IMR-90 (cell line): Measurements from ENCODE around the gene GXYLT1. TPM values are rescaled to one million over a fixed set of nuclear protein-coding genes. Genes with fewer than 3 reads are reported as not detected.

Experiments used
- ATAC-seq: fragments of 200-7000 bp; cut with Tn5 transposase; 2 replicates; pipeline ENCODE4 v1.9.1; 2020; ENCODE audit warnings: low read depth, mild to moderate bottlenecking, moderate library complexity
- BruUV-seq: library from RNA; stranded (reverse); fragments of 400-500 nt; replicated peaks from 2 replicates; lab custom pipeline; 2021; lab: Mats Ljungman, UMichigan
- CTCF ChIA-PET: fragments of 300-600 bp; formaldehyde crosslinking; extraction: SDS; loops from one replicate; lab custom pipeline; 2021; ENCODE audit warnings: antibody characterized with exemption; lab: Yijun Ruan, JAX
- POLR2A ChIA-PET: fragments of 300-600 bp; sonication (Branson Sonifier 250); formaldehyde crosslinking; loops from one replicate; lab custom pipeline; 2022; ENCODE audit warnings: antibody characterized with exemption; ENCODE audit not compliant: unreplicated experiment; lab: Charles Lee
- DNase-seq: peaks from one replicate; pipeline ENCODE4 v3.0.0; 2013
- H2AFZ ChIP-seq: replicated peaks from 2 replicates; pipeline ENCODE3; 2013; ENCODE audit warnings: low read length, mild to moderate bottlenecking; ENCODE audit not compliant: poor library complexity
- H2AK5ac ChIP-seq: 2 replicates; pipeline ENCODE4 v1.6.1; 2013; ENCODE audit warnings: low read depth, low read length, inconsistent platforms
- H2AK9ac ChIP-seq: replicated peaks from 2 replicates; pipeline ENCODE3; 2013; ENCODE audit warnings: mild to moderate bottlenecking, low read depth, low read length, moderate library complexity; ENCODE audit not compliant: poor library complexity
- H2BK120ac ChIP-seq: 2 replicates; pipeline ENCODE4 v1.6.1; 2013; ENCODE audit warnings: low read depth, low read length, inconsistent platforms
- H2BK15ac ChIP-seq: 3 replicates; pipeline ENCODE4 v1.6.1; 2013; ENCODE audit warnings: low read depth, low read length, inconsistent platforms
- H2BK20ac ChIP-seq: 2 replicates; pipeline ENCODE4 v1.6.1; 2013; ENCODE audit warnings: low read depth, mild to moderate bottlenecking, inconsistent platforms, low read length, moderate library complexity
- H2BK5ac ChIP-seq: 2 replicates; pipeline ENCODE4 v1.6.1; 2013; ENCODE audit warnings: mild to moderate bottlenecking, low read depth, low read length, inconsistent platforms; ENCODE audit not compliant: poor library complexity, severe bottlenecking
- H3K14ac ChIP-seq: replicated peaks from 2 replicates; pipeline ENCODE4 v1.6.1; 2013; ENCODE audit warnings: low read depth, low read length, inconsistent platforms
- H3K18ac ChIP-seq: 2 replicates; pipeline ENCODE4 v1.6.1; 2013; ENCODE audit warnings: low read depth, low read length, control low read depth
- H3K23ac ChIP-seq: 2 replicates; pipeline ENCODE4 v1.6.1; 2013; ENCODE audit warnings: low read depth, low read length, inconsistent platforms
- H3K27ac ChIP-seq: 2 replicates; pipeline ENCODE4 v1.5.1; 2013; ENCODE audit warnings: mild to moderate bottlenecking, control low read depth, low read length; ENCODE audit not compliant: insufficient read depth
- H3K27me3 ChIP-seq: 2 replicates; pipeline ENCODE4 v1.6.1; 2013; ENCODE audit warnings: low read length; ENCODE audit not compliant: control insufficient read depth, insufficient read depth
- H3K36me3 ChIP-seq: 2 replicates; pipeline ENCODE4 v1.6.1; 2013; ENCODE audit warnings: low read length, mixed read lengths; ENCODE audit not compliant: control insufficient read depth, insufficient read depth
- H3K4ac ChIP-seq: 2 replicates; pipeline ENCODE4 v1.6.1; 2013; ENCODE audit warnings: low read depth, low read length, inconsistent platforms
- H3K4me1 ChIP-seq: 2 replicates; pipeline ENCODE4 v1.6.1; 2013; ENCODE audit warnings: low read length, mixed read lengths; ENCODE audit not compliant: control insufficient read depth, insufficient read depth
- H3K4me2 ChIP-seq: 2 replicates; pipeline ENCODE4 v1.6.1; 2013; ENCODE audit warnings: low read depth, mild to moderate bottlenecking, control low read depth, low read length, moderate library complexity
- H3K4me3 ChIP-seq: 2 replicates; pipeline ENCODE4 v1.5.1; 2013; ENCODE audit warnings: low read depth, mild to moderate bottlenecking, control low read depth, low read length, moderate library complexity; ENCODE audit not compliant: insufficient read depth
- H3K56ac ChIP-seq: 2 replicates; pipeline ENCODE4 v1.6.1; 2013; ENCODE audit warnings: low read length, inconsistent platforms; ENCODE audit not compliant: insufficient read depth; ENCODE audit errors: extremely low read depth
- H3K79me1 ChIP-seq, 2 experiments: 2 replicates each; pipeline ENCODE4 v1.6.1; 2013; ENCODE audit warnings: low read length in 2 of 2, inconsistent platforms in 1 of 2, low read depth in 1 of 2
- H3K9ac ChIP-seq: 2 replicates; pipeline ENCODE4 v1.6.1; 2013; ENCODE audit warnings: low read depth, low read length, control low read depth
- H3K9me1 ChIP-seq: 2 replicates; pipeline ENCODE4 v1.6.1; 2013; ENCODE audit warnings: low read length, inconsistent platforms; ENCODE audit not compliant: insufficient read depth
- H3K9me3 ChIP-seq: 2 replicates; pipeline ENCODE4 v1.6.1; 2013; ENCODE audit warnings: low read length; ENCODE audit not compliant: control insufficient read depth, insufficient read depth
- H4K20me1 ChIP-seq: 2 replicates; pipeline ENCODE4 v1.6.1; 2013; ENCODE audit warnings: low read length, inconsistent platforms; ENCODE audit not compliant: insufficient read depth
- H4K5ac ChIP-seq: 2 replicates; pipeline ENCODE4 v1.6.1; 2013; ENCODE audit warnings: mild to moderate bottlenecking, low read depth, low read length, control low read depth
- H4K8ac ChIP-seq, 2 experiments: 2 replicates each; pipeline ENCODE4 v1.6.1; 2013; ENCODE audit warnings: low read depth in 2 of 2, low read length in 2 of 2, control low read depth in 1 of 2, inconsistent platforms in 1 of 2
- H4K91ac ChIP-seq: 2 replicates; pipeline ENCODE4 v1.6.1; 2013; ENCODE audit warnings: low read depth, low read length, inconsistent platforms; ENCODE audit not compliant: insufficient read depth
- BHLHE40 ChIP-seq: fragments of 150-350 bp; IDR thresholded peaks from 2 replicates; pipeline ENCODE4 v1.6.1; 2016; ENCODE audit warnings: mild to moderate bottlenecking, low read depth, low read length
- CEBPB ChIP-seq: IDR thresholded peaks from 2 replicates; pipeline ENCODE4 v1.6.1; 2012; ENCODE audit warnings: low read depth, low read length, improper control_type of control experiment
- CHD1 ChIP-seq: IDR thresholded peaks from 2 replicates; pipeline ENCODE4 v1.6.1; 2012; ENCODE audit warnings: low read depth, low read length, improper control_type of control experiment
- FOS ChIP-seq: fragments of 150-350 bp; IDR thresholded peaks from 2 replicates; pipeline ENCODE4 v1.6.1; 2016; ENCODE audit warnings: low read depth, low read length
- MAFK ChIP-seq: IDR thresholded peaks from 2 replicates; pipeline ENCODE4 v1.6.1; 2012; ENCODE audit warnings: low read depth, low read length, improper control_type of control experiment
- MAZ ChIP-seq: IDR thresholded peaks from 2 replicates; pipeline ENCODE4 v1.6.1; 2012; ENCODE audit warnings: low read depth, mild to moderate bottlenecking, low read length, improper control_type of control experiment, moderate library complexity, borderline replicate concordance
- MXI1 ChIP-seq: IDR thresholded peaks from 2 replicates; pipeline ENCODE4 v1.6.1; 2012; ENCODE audit warnings: low read depth, mild to moderate bottlenecking, low read length, moderate library complexity, borderline replicate concordance
- NFE2L2 ChIP-seq: fragments of 150-350 bp; IDR thresholded peaks from 2 replicates; pipeline ENCODE4 v1.6.1; 2016; ENCODE audit warnings: low read depth, mild to moderate bottlenecking, low read length
- POLR2A ChIP-seq: IDR thresholded peaks from 2 replicates; pipeline ENCODE4 v1.6.1; 2012; ENCODE audit warnings: mild to moderate bottlenecking, low read depth, low read length
- RAD21 ChIP-seq: IDR thresholded peaks from 2 replicates; pipeline ENCODE4 v1.6.1; 2012; ENCODE audit warnings: low read length, improper control_type of control experiment
- RCOR1 ChIP-seq: IDR thresholded peaks from 2 replicates; pipeline ENCODE4 v1.6.1; 2012; ENCODE audit warnings: mild to moderate bottlenecking, low read length, improper control_type of control experiment; ENCODE audit not compliant: insufficient replicate concordance
- RFX5 ChIP-seq: IDR thresholded peaks from 2 replicates; pipeline ENCODE4 v1.8.0; 2012; ENCODE audit warnings: low read depth, mild to moderate bottlenecking, low read length, moderate library complexity
- SMC3 ChIP-seq: fragments of 150-350 bp; IDR thresholded peaks from 2 replicates; pipeline ENCODE4 v1.6.1; 2016; ENCODE audit warnings: low read depth, mild to moderate bottlenecking, antibody characterized with exemption, low read length, moderate library complexity
- dilution Hi-C: fragments of 300-500 bp; cut with HindIII; formaldehyde crosslinking; loops from one replicate; pipeline ENCODE4 v1.14.3; 2018; ENCODE audit warnings: low sequenced_read_pairs; ENCODE audit not compliant: unreplicated experiment
- in situ Hi-C: fragments of 300-500 bp; cut with MboI; formaldehyde crosslinking; loops from 3 replicates; pipeline ENCODE4 v1.14.3; 2019; ENCODE audit warnings: low sequenced_read_pairs, inconsistent platforms, mixed read lengths
- intact Hi-C: fragments of 100-400 bp; cut with micrococcal nuclease; formaldehyde crosslinking; loops from 2 replicates; pipeline ENCODE4 v1.10.0; 2022
- polyA plus RNA-seq, 3 experiments: library from polyadenylated mRNA; depleted of rRNA; stranded (reverse); fragments of >200 nt; gene quantifications; 2 replicates each; pipeline ENCODE4 v1.2.3, GENCODE V29; 2012; ENCODE audit warnings: low replicate concordance in 1 of 3
- total RNA-seq: library from RNA; depleted of rRNA; stranded (reverse); fragments of >200 nt; gene quantifications from 2 replicates; pipeline ENCODE4 v1.2.3, GENCODE V29; 2012
- TF ChIP-seq, protein P1 (sequence below): fragments of 150-350 bp; IDR thresholded peaks from 2 replicates; pipeline ENCODE4 v1.6.1; 2017; ENCODE audit warnings: mild to moderate bottlenecking, antibody characterized with exemption, low read length, low read depth
- TF ChIP-seq, protein P2 (sequence below): fragments of 150-350 bp; IDR thresholded peaks from 2 replicates; pipeline ENCODE4 v1.6.1; 2016; ENCODE audit warnings: low read depth, mild to moderate bottlenecking, low read length, moderate library complexity, borderline replicate concordance
- TF ChIP-seq, protein P3 (sequence below): conservative IDR thresholded peaks from 2 replicates; pipeline ENCODE4 v1.5.1; 2012; ENCODE audit warnings: mild to moderate bottlenecking, low read depth, low read length, improper control_type of control experiment

Gene GXYLT1
- total and polyA plus RNA-seq, 2 of the 4 experiments (the other 2 are of a cell fraction) = 8.5 to 8.6 TPM

DNA sequence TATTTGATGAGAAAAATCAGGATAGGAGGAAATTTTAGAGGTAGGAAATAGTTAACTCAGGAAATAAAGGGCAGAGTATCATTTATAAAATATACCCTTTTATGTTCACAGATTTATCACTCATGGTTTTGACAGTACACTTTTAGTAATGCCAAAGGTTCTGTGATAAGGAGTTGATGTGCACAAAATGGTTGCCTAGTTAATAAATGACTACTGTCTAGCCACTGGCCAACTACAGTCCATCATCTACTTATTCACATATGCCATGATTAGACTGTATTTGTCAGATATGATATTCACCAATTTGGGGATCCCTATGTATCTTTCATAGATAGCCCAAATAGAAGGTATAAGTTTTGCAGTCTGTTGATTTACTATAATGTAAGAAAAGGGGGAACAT, 19.2 kb upstream of the GXYLT1 start:
- Histone ChIP-seq H3K4ac (no peak overlapping the region), H3K27ac (no peak overlapping the region), H3K36me3 (peaks cover 2% of the 10 kb centered on the region), H3K56ac (no peak overlapping the region), H2AFZ (no peak overlapping the region), H2BK5ac (no peak overlapping the region), H3K4me3 (no peak overlapping the region), H3K9ac (no peak overlapping the region), H4K91ac (no peak overlapping the region), H3K14ac (no peak overlapping the region), H4K20me1 (no peaks in the 10 kb centered on the region; the same call in 1 of the 2 replicates), H3K4me2 (no peak overlapping the region), H2BK15ac (no peak overlapping the region), H3K23ac (no peak overlapping the region), H4K5ac (no peak overlapping the region), H2AK9ac (no peak overlapping the region), H3K18ac (no peak overlapping the region), H4K8ac (no peak overlapping the region), H3K9me1 (0 out of 2 replicates have a peak, but pooled peaks cover 2% of the 10 kb centered on the region), H3K9me3 (no peaks in the 10 kb centered on the region), H3K79me1 (peaks cover 6 to 7% of the 10 kb centered on the region in 2 experiments; a peak in 2 of 4 replicates), H2AK5ac (no peak overlapping the region), H3K4me1 (peaks cover 4% of the 10 kb centered on the region), H2BK120ac (no peak overlapping the region), H3K27me3 (no peaks in the 10 kb centered on the region), H2BK20ac (no peak overlapping the region)
- no TSS peak for BruUV-seq
- no peak for DNase-seq
- ChIA-PET POLR2A (no interaction called here), CTCF (no interaction called here)
- no peak for ATAC-seq
- intact Hi-C loops (no loop called here), dilution Hi-C loops (no loop called here), in situ Hi-C loops (no loop called here)
- TF ChIP-seq MAZ (no peak), RAD21 (no peak), CHD1 (no peak), MXI1 (no peak), POLR2A (no peak), RCOR1 (no peak), SMC3 (no peak), NFE2L2 (no peak), MAFK (no peak), CEBPB (no peak), RFX5 (no peak), BHLHE40 (no peak), FOS (no peak)
- TF ChIP-seq, protein P1, sequence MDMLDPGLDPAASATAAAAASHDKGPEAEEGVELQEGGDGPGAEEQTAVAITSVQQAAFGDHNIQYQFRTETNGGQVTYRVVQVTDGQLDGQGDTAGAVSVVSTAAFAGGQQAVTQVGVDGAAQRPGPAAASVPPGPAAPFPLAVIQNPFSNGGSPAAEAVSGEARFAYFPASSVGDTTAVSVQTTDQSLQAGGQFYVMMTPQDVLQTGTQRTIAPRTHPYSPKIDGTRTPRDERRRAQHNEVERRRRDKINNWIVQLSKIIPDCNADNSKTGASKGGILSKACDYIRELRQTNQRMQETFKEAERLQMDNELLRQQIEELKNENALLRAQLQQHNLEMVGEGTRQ = no peak
- TF ChIP-seq, protein P2, sequence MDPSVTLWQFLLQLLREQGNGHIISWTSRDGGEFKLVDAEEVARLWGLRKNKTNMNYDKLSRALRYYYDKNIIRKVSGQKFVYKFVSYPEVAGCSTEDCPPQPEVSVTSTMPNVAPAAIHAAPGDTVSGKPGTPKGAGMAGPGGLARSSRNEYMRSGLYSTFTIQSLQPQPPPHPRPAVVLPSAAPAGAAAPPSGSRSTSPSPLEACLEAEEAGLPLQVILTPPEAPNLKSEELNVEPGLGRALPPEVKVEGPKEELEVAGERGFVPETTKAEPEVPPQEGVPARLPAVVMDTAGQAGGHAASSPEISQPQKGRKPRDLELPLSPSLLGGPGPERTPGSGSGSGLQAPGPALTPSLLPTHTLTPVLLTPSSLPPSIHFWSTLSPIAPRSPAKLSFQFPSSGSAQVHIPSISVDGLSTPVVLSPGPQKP = no peak
- TF ChIP-seq, protein P3, sequence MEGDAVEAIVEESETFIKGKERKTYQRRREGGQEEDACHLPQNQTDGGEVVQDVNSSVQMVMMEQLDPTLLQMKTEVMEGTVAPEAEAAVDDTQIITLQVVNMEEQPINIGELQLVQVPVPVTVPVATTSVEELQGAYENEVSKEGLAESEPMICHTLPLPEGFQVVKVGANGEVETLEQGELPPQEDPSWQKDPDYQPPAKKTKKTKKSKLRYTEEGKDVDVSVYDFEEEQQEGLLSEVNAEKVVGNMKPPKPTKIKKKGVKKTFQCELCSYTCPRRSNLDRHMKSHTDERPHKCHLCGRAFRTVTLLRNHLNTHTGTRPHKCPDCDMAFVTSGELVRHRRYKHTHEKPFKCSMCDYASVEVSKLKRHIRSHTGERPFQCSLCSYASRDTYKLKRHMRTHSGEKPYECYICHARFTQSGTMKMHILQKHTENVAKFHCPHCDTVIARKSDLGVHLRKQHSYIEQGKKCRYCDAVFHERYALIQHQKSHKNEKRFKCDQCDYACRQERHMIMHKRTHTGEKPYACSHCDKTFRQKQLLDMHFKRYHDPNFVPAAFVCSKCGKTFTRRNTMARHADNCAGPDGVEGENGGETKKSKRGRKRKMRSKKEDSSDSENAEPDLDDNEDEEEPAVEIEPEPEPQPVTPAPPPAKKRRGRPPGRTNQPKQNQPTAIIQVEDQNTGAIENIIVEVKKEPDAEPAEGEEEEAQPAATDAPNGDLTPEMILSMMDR = no peak
